HepG2 (cell line): Measurements from ENCODE around the gene KIF1B. TPM values are rescaled to one million over a fixed set of nuclear protein-coding genes. Genes with fewer than 3 reads are reported as not detected.
A peak's percentile ranks its signal among the peaks of the same experiment; 100 is the strongest.

Source experiments
- CBX2 ChIP-seq, 2 experiments: fragments of 200-600 bp in 1 of 2; sonication (generic); formaldehyde crosslinking in 1 of 2; IDR thresholded peaks; 2 replicates each; pipeline versions ENCODE4 v1.7.0 to v1.8.1; 2018 to 2022; ENCODE audit warnings: low read depth in 2 of 2, low read length in 1 of 2, mild to moderate bottlenecking in 1 of 2, missing genetic modification reagents in 1 of 2
- CERS6 ChIP-seq: sonication (generic); formaldehyde crosslinking; IDR thresholded peaks from 2 replicates; pipeline ENCODE4 v1.5.0; 2020; ENCODE audit warnings: missing genetic modification reagents
- CTCF ChIP-seq: sonication (generic); formaldehyde crosslinking; IDR thresholded peaks from 2 replicates; pipeline ENCODE4 v1.5.0; 2020; ENCODE audit warnings: mild to moderate bottlenecking, missing genetic modification reagents, moderate library complexity
- GLMP ChIP-seq: sonication (generic); formaldehyde crosslinking; IDR thresholded peaks from 2 replicates; pipeline ENCODE4 v1.9.0; 2021; ENCODE audit warnings: missing genetic modification reagents, mild to moderate bottlenecking, borderline replicate concordance
- HMG20A ChIP-seq: IDR thresholded peaks from 2 replicates; pipeline ENCODE4 v1.6.1; 2016; ENCODE audit warnings: borderline replicate concordance
- MEF2D ChIP-seq: sonication (generic); formaldehyde crosslinking; IDR thresholded peaks from 2 replicates; pipeline ENCODE4 v1.5.1; 2020; ENCODE audit warnings: mild to moderate bottlenecking, missing genetic modification reagents
- PCBP1 ChIP-seq: fragments of 200-400 bp; formaldehyde crosslinking; IDR thresholded peaks from 2 replicates; pipeline ENCODE4 v1.6.1; 2017; ENCODE audit warnings: mild to moderate bottlenecking, low read depth, low read length, borderline replicate concordance
- RAD21 ChIP-seq: fragments of 450-650 bp; formaldehyde crosslinking; IDR thresholded peaks from 2 replicates; pipeline ENCODE4 v1.5.0; 2020; ENCODE audit warnings: mild to moderate bottlenecking
- ZNF160 ChIP-seq: sonication (generic); formaldehyde crosslinking; IDR thresholded peaks from 2 replicates; pipeline ENCODE4 v1.8.0; 2022; ENCODE audit warnings: mild to moderate bottlenecking, inconsistent platforms, missing genetic modification reagents
- ZNF350 ChIP-seq: sonication (generic); formaldehyde crosslinking; IDR thresholded peaks from 2 replicates; pipeline ENCODE4 v1.4.0; 2020; ENCODE audit warnings: mild to moderate bottlenecking, low read depth, missing genetic modification reagents, borderline replicate concordance
- ZNF431 ChIP-seq: sonication (generic); formaldehyde crosslinking; IDR thresholded peaks from 2 replicates; pipeline ENCODE4 v1.9.0; 2022; ENCODE audit warnings: missing genetic modification reagents, low read depth, mild to moderate bottlenecking, borderline replicate concordance
- ZNF574 ChIP-seq: sonication (generic); formaldehyde crosslinking; IDR thresholded peaks from 2 replicates; pipeline ENCODE4 v1.4.0; 2020; ENCODE audit warnings: missing genetic modification reagents
- ZNF646 ChIP-seq: sonication (generic); formaldehyde crosslinking; IDR thresholded peaks from 2 replicates; pipeline ENCODE4 v1.9.0; 2021; ENCODE audit warnings: mild to moderate bottlenecking, missing genetic modification reagents
- ZNF850 ChIP-seq: sonication (generic); formaldehyde crosslinking; conservative IDR thresholded peaks from 2 replicates; pipeline ENCODE4 v1.9.0; 2021; ENCODE audit warnings: mild to moderate bottlenecking, missing genetic modification reagents
- polyA plus RNA-seq, 8 experiments: library from polyadenylated mRNA; depleted of rRNA in 3 of 8; stranded (reverse) in 7 of 8; unstranded in 1 of 8; fragments of >200 nt; fragmentation: Illumina TruSeq in 4 of 8; extraction: Trizol in 4 of 8; gene quantifications; 2 replicates each; pipeline versions ENCODE4 v1.2.1 to v1.2.3, GENCODE V29; 2011 to 2016; ENCODE audit warnings: low read depth in 4 of 8, missing spikeins in 1 of 8, mixed read lengths in 1 of 8; ENCODE audit not compliant: insufficient read depth in 1 of 8
- total RNA-seq, 5 experiments: library from RNA; depleted of rRNA; stranded (reverse); fragments of >200 nt; fragmentation: Illumina TruSeq; extraction: Trizol; gene quantifications; 2 replicates each; pipeline ENCODE4 v1.2.3, GENCODE V29; 2016; ENCODE audit warnings: low read depth in 1 of 5

The KIF1B gene
- total and polyA plus RNA-seq, 2 of the 13 experiments (the other 11 are each of a cell fraction or from before 2014, with no cell fraction given), result 26.7 to 32.5 TPM

GRCh38 chr1:10430216-10431069 is 220.1 kb downstream of the KIF1B start, which contains the start of gene CENPS (continued):
- TF ChIP-seq ZNF574 (CRISPR knock-in tag), result peak; percentile 91
- TF ChIP-seq GLMP (CRISPR knock-in tag), result no peak
- TF ChIP-seq ZNF350 (CRISPR knock-in tag), result peak; percentile 76
- 0 out of 2 replicates have a peak, but pooled peaks have one; percentile 53 for TF ChIP-seq ZNF850 (CRISPR knock-in tag)
- no peak for TF ChIP-seq HMG20A (CRISPR knock-in tag)
- peak; percentile 90 for TF ChIP-seq ZNF160
- no peak for TF ChIP-seq PCBP1
- peak; percentile 96 for TF ChIP-seq RAD21 (CRISPR knock-in tag)
- TF ChIP-seq CERS6 (CRISPR knock-in tag), result no peak
- no peak for TF ChIP-seq ZNF646 (CRISPR knock-in tag)
- peak; percentile 95 for TF ChIP-seq CTCF (CRISPR knock-in tag)
- TF ChIP-seq ZNF431 (CRISPR knock-in tag), result peak; percentile 87; the same call in 1 of the 2 replicates
- no peak for TF ChIP-seq CBX2 (IDR thresholded peaks at IDR 0.05; ENCODE audit: low read depth, low read length)
- no peak for TF ChIP-seq CBX2 (CRISPR knock-in tag; IDR thresholded peaks at IDR 0.05; ENCODE audit: low read depth)
- 0 out of 2 replicates have a peak, but pooled peaks have one; percentile 19 for TF ChIP-seq MEF2D (CRISPR knock-in tag)
